ENCODE data around the gene EFTUD2.

DNA sequence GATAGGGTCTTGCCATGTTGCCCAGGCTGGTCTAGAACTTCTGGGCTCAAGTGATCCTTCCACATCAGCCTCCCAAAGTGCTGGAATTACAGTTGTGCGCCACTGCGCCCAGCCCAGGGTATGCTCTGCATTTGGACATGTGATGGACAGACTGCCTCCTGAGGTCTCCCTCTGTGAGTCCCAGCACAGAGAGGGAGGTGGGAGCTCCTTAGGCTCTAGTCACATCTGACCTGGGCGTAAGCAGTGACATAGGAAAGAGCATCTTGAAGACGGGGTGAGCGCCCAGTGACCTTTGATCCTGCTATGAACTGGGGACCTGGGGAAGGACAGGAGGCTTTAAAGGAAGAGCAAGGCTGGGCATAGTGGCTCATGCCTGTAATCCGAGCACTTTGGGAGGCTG is 18.2 kb upstream of the EFTUD2 start:
- TF ChIP-seq, protein P1, sequence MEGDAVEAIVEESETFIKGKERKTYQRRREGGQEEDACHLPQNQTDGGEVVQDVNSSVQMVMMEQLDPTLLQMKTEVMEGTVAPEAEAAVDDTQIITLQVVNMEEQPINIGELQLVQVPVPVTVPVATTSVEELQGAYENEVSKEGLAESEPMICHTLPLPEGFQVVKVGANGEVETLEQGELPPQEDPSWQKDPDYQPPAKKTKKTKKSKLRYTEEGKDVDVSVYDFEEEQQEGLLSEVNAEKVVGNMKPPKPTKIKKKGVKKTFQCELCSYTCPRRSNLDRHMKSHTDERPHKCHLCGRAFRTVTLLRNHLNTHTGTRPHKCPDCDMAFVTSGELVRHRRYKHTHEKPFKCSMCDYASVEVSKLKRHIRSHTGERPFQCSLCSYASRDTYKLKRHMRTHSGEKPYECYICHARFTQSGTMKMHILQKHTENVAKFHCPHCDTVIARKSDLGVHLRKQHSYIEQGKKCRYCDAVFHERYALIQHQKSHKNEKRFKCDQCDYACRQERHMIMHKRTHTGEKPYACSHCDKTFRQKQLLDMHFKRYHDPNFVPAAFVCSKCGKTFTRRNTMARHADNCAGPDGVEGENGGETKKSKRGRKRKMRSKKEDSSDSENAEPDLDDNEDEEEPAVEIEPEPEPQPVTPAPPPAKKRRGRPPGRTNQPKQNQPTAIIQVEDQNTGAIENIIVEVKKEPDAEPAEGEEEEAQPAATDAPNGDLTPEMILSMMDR (IDR thresholded peaks at IDR 0.05), result no peak
- TF ChIP-seq EZH2 (IDR thresholded peaks at IDR 0.05; ENCODE audit: borderline replicate concordance, insufficient read depth, low read depth, low read length, poor library complexity, severe bottlenecking), result no peak

Measured in B cell (primary cell).